Epithelial cell of proximal tubule (primary cell): ENCODE results near the gene CBFB. TPM values are rescaled to one million over a fixed set of nuclear protein-coding genes. Genes with fewer than 3 reads are reported as not detected.
"Not testable (repeated sequence)": the region's sequence is repeated elsewhere in the genome, so short reads cannot be mapped to it uniquely, and the experiment has no call there.

Experiments
- DNase-seq: peaks from one replicate; pipeline ENCODE4 v3.0.0-alpha.2; 2011; ENCODE audit warnings: low read depth
- H3K4me3 ChIP-seq: 2 replicates; pipeline ENCODE4 v1.5.1; 2011; ENCODE audit warnings: low read depth, mild to moderate bottlenecking, low read length
- CTCF ChIP-seq: conservative IDR thresholded peaks from 2 replicates; pipeline ENCODE4 v1.5.1; 2012; ENCODE audit warnings: low read depth, mild to moderate bottlenecking, low read length
- total RNA-seq: library from RNA; depleted of rRNA; stranded (reverse); fragments of >200 nt; gene quantifications from 2 replicates; pipeline ENCODE4 v1.2.3, GENCODE V29; 2015

Gene CBFB
- total RNA-seq, 1 donor from 2014 or later: 178 TPM

- no peak overlapping the region for H3K4me3 ChIP-seq
- DNase-seq: no peak
- TF ChIP-seq CTCF: no peak
These were observed 12.0 kb downstream of the CBFB start for GRCh38 chr16:67040906-67041305.

GRCh38 chr16:67041520-67041919, 12.6 kb downstream of the CBFB start:
- not testable (repeated sequence) for DNase-seq, H3K4me3 ChIP-seq

GRCh38 chr16:67043420-67043819, 14.5 kb downstream of the CBFB start:
- DNase-seq: no peak
- no peak for TF ChIP-seq CTCF
- no peak overlapping the region for H3K4me3 ChIP-seq

GRCh38 chr16:67050796-67051195, 21.8 kb downstream of the CBFB start:
- TF ChIP-seq CTCF: no peak
- DNase-seq: no peak
- H3K4me3 ChIP-seq: no peak overlapping the region

GRCh38 chr16:67052399-67052798, 23.4 kb downstream of the CBFB start:
- DNase-seq: no peak
- TF ChIP-seq CTCF: no peak
- no peak overlapping the region for H3K4me3 ChIP-seq

GRCh38 chr16:67053767-67054334, 24.9 kb downstream of the CBFB start:
- no peak for DNase-seq
- no peak for TF ChIP-seq CTCF
- H3K4me3 ChIP-seq: no peak overlapping the region

- no peak overlapping the region for H3K4me3 ChIP-seq
- TF ChIP-seq CTCF: no peak
- DNase-seq: no peak
These were observed 26.0 kb downstream of the CBFB start for GRCh38 chr16:67054901-67055300.
